GM21423 (cell line): Measurements from ENCODE around the gene GLT1D1.
"Not testable (repeated sequence)": the region's sequence is repeated elsewhere in the genome, so short reads cannot be mapped to it uniquely, and the experiment has no call there.

ENCODE experiments used
- ATAC-seq: cut with Tn5 transposase; IDR thresholded peaks from one replicate; pipeline ENCODE4 v1.9.1; 2021; ENCODE audit warnings: mild to moderate bottlenecking, moderate library complexity; ENCODE audit not compliant: unreplicated experiment

Gene GLT1D1

GRCh38 chr12:128852885-128853599 is at the start of gene GLT1D1:
TSS of gene GLT1D1 (plus strand) at chr12:128853478. CDS start at chr12:128853582, 104 bp downstream.
- peak; percentile 36 for ATAC-seq

DNA sequence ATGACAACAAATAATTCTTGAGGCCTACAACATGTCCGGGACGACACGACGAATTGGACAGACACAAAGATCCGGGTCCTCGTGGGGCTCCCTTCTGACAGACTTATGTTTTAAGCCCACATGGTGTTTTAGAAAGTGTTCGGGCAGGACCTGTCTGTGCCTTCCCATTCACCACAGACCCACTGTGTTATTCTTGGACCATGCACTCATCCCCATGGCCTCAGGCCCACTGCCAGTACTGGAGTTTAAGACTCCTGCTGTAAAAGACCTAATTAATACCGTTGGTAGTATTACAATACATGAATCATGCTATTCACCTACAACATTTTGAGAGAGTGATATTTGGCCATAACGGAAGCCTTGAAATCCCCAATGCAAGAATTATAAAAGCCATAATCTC is 49.5 kb upstream of the GLT1D1 start:
- no peak for ATAC-seq

DNA sequence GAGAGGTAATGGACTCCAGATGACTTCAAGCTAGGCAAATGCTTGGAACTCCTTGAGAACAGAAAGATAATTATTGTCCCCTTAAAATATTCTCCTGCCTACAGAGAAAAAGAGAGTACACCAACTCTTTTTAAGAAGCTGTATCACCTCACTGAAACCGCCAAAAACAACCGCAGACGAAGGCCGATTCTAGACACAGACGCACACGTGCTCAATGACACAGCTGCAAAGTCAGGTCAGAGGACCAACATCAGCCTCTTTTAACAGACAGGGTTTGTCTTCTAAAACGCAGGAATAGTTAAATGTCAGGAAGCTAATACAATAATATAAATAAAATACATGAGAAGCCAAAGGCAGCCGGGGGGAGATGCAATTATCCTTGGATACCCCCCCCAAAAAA is 48.5 kb upstream of the GLT1D1 start:
- no peak for ATAC-seq

GRCh38 chr12:128805406-128805805 is 47.9 kb upstream of the GLT1D1 start:
- ATAC-seq = not testable (repeated sequence)

- ATAC-seq = no peak
Observed at GRCh38 chr12:128806573-128806972, 46.7 kb upstream of the GLT1D1 start.

- no peak for ATAC-seq
Observed at GRCh38 chr12:128807161-128807724, 46.0 kb upstream of the GLT1D1 start.

- no peak for ATAC-seq
Observed at GRCh38 chr12:128808651-128809050, 44.6 kb upstream of the GLT1D1 start.

GRCh38 chr12:128810182-128811127 is 42.8 kb upstream of the GLT1D1 start:
- peak; percentile 60 for ATAC-seq

GRCh38 chr12:128811806-128812205 is 41.5 kb upstream of the GLT1D1 start:
- no peak for ATAC-seq

DNA sequence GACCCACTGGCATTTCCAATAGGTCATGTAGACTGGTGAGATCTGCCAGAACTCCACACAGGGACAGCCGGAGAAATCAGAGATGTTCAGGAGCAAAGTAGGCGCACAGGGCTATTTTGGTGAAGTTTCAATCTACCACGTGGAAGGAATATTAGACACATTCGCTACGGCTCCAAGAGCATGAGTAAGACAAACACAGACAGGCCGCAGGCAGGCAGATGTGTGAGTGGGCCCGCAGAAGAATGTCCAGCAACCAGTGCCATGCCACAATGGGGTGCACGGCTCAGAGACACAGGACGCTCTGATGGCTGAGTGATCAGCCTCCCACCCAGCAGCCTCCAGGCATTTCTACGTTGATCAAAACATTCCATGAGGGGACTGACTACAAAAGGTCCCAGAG is 39.9 kb upstream of the GLT1D1 start:
- ATAC-seq = no peak

GRCh38 chr12:128813883-128814282 is 39.4 kb upstream of the GLT1D1 start:
- no peak for ATAC-seq

DNA sequence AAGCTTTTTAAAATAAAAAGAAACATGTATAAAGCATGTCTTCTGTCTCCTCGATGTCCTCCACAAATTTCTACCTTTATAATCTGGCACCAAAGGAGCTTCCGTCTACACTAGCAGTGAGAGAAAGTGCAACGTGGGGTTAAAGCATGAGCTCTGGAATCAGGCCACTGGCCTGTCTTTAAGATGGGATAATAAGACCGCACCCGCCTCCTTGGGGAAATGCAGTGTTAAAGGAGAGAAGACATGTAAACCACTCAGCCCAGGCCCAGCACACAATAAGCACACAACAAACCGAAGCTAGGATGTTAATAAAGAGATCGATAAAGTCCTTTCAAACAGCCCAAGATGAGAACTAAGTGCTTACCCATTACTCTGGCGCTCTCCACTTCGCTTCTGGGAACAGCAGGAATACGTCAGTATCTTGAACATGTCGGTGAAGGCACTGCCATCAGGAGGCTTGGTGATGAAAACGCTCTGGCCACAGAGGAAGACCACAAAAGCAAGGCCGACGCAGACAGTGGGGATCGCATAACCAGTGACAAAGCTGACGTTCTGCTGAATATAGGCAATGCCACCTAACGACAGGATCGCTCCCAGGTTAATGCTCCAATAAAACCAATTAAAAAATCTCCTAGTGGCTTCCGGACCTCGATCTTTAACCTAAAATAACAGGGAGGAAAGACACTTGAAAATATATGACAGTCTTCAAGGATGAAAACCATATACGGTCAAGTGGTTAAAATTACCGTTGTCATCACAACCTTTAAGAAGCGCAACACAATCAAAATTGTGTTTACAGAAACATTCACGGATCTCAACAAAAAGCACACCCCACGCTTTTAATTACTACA is 38.6 kb upstream of the GLT1D1 start:
- no peak for ATAC-seq

DNA sequence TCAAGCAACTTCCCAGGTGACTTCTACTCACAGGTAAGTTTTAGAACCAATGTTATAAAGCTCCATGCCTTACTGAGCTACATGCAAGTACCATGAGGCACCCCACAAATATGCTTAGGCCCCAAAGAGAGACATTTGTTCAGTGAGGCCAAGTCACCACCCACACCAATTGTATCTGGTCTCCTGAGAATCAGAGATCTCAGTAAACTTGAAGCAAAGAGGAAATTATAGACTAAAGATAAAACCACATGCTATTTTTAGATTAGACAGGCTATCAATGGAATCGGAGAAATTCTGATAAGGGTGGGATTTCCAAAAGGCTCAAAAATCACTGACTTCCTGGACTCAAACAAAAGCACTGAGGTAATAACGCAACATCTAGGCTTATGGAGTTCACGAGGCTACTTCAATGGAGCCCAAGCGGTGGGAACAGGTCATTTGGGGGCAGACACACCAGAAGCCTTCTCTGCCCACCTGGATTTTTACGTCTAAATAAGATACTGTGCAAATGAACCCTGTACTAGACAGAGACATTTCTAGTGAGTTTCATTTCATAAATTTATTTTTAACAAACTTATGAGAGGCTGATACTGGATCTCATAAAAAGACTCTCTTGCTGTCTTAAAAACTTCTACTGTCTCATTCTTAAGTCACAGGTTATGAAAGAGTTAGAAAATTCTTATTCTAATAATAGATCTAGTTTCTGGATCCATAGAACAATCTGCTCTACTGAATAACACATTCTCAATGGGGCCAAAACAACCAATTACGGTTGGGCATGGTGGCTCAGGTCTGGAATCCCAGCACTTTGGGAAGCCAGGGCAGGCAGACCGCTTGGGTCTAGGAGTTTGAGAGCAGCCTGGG is 37.3 kb upstream of the GLT1D1 start:
- no peak for ATAC-seq

DNA sequence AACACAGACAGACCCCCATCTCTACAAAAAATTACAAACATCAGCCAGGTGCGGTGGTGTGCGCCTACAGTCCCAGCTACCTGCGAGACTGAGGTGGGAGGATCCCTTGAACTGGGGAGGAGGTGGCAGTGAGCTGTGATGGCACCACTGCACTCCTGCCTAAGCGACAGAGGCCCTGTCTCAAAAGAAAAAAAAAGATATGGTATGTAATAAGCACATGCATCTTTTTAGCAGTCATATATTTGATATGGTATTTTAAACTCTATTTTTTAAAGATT is 36.7 kb upstream of the GLT1D1 start:
- ATAC-seq = no peak

GRCh38 chr12:128817111-128818015 is 35.9 kb upstream of the GLT1D1 start:
- peak; percentile 40 for ATAC-seq

- peak; percentile 41 for ATAC-seq
Observed at GRCh38 chr12:128818065-128819022, 34.9 kb upstream of the GLT1D1 start.

GRCh38 chr12:128819293-128820144 is 33.8 kb upstream of the GLT1D1 start:
- ATAC-seq = no peak
